Fibroblast of villous mesenchyme (primary cell): Measurements from ENCODE around the gene MAL. TPM values are rescaled to one million over a fixed set of nuclear protein-coding genes. Genes with fewer than 3 reads are reported as not detected.
"Not testable (repeated sequence)": the region's sequence is repeated elsewhere in the genome, so short reads cannot be mapped to it uniquely, and the experiment has no call there.

Source experiments
- DNase-seq: peaks from one replicate; pipeline ENCODE4 v3.0.0-alpha.2; 2010; ENCODE audit warnings: low read depth
- H3K4me3 ChIP-seq: 2 replicates; pipeline ENCODE4 v1.5.1; 2011; ENCODE audit warnings: low read depth, mild to moderate bottlenecking, low read length
- small RNA-seq: library from RNA; depleted of rRNA; stranded (forward); fragments of <200 nt; gene quantifications from one replicate; pipeline ENCODE3, GENCODE V24; 2012
- total RNA-seq: library from RNA; depleted of rRNA; stranded (reverse); fragments of >200 nt; gene quantifications from 2 replicates; pipeline ENCODE4 v1.2.3, GENCODE V29; 2012
- TF ChIP-seq, protein P1 (sequence below): IDR thresholded peaks from 2 replicates; pipeline ENCODE4 v1.5.1; 2012; ENCODE audit warnings: low read depth, mild to moderate bottlenecking, low read length; ENCODE audit not compliant: insufficient read depth

MAL gene
- total RNA-seq, 1 donor = not detected

DNA sequence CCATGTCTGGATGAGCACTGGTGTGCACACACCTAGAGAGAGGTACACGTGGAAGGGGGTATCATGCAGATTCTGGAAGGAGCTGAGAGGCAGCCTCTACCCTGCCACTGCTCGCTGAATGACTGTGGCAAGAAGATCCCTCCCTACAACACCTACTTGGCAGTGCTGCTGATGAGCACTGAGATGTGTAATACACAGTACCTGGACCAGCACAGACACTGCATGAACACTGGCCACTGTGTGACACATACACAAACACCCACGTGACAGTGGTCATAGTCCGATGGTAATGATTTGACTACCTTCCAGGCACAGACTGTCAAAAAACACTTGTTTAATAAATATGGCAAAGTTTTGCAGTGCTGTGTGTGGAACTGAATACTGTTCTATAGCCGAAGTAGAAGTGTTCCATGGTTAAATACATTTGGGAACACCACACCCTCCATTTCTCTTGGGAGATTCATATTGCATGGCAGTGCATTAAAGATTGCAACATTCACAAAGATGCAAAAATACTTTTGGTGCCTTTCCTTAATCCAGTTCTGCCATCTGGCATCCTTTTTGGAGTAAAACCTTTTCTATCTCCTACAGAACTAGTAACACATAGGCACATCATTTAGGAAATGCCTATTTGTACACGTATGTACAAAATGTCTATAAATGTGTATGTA is 66.5 kb downstream of the MAL start:
- TF ChIP-seq, protein P1, sequence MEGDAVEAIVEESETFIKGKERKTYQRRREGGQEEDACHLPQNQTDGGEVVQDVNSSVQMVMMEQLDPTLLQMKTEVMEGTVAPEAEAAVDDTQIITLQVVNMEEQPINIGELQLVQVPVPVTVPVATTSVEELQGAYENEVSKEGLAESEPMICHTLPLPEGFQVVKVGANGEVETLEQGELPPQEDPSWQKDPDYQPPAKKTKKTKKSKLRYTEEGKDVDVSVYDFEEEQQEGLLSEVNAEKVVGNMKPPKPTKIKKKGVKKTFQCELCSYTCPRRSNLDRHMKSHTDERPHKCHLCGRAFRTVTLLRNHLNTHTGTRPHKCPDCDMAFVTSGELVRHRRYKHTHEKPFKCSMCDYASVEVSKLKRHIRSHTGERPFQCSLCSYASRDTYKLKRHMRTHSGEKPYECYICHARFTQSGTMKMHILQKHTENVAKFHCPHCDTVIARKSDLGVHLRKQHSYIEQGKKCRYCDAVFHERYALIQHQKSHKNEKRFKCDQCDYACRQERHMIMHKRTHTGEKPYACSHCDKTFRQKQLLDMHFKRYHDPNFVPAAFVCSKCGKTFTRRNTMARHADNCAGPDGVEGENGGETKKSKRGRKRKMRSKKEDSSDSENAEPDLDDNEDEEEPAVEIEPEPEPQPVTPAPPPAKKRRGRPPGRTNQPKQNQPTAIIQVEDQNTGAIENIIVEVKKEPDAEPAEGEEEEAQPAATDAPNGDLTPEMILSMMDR = no peak
- no peak for DNase-seq
- H3K4me3 ChIP-seq = no peak overlapping the region

DNA sequence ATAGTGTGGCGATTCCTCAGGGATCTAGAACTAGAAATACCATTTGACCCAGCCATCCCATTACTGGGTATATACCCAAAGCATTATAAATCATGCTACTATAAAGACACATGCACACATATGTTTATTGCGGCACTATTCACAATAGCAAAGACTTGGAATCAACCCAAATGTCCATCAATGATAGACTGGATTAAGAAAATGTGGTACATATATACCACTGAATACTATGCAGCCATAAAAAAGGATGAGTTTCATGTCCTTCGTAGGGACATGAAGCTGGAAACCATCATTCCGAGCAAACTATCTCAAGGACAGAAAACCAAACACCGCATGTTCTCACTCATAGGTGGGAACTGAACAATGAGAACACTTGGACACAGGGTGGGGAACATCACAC is 72.8 kb downstream of the MAL start:
- not testable (repeated sequence) for H3K4me3 ChIP-seq

DNA sequence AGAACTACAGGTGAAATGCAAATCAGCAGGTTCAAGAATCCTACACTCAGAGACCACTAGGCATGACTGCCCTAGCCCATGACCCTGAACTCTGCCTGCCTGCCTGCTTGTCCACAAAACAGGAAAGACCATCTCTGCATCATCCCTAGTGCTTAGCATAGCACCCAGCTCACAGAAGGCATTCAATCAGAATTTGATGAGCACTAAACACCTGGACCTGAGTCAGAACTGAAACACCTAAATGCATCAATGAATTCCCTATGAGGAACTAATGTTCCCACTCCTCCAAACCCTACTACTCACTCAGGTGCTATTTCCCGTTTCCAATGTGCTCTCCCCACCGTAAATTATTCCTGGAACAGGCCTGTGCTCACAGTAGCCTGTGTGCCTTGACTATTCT is 74.4 kb downstream of the MAL start:
- DNase-seq = no peak
- H3K4me3 ChIP-seq = no peak overlapping the region
- TF ChIP-seq, protein P1 = no peak

More for the DNA sequence above, 72.8 kb downstream of the MAL start:
- not testable (repeated sequence) for DNase-seq

Small RNAs within 50 kb of the gene (small RNA-seq; reads per million reads assigned to genes)
- not detected for gene RN7SL575P

Other genes with a start within 250 kb of the MAL start
- not detected in 2 replicates for gene TEKT4, start 154.3 kb upstream of the MAL start, total RNA-seq
- 30.0 and 32.0 TPM in 2 replicates for gene MRPS5, start 96.1 kb downstream of the MAL start, total RNA-seq
- 10.8 and 12.6 TPM in 2 replicates for gene ZNF514, start 134.1 kb downstream of the MAL start, total RNA-seq
- 6.1 and 7.8 TPM in 2 replicates for gene ZNF2, start 140.1 kb downstream of the MAL start, total RNA-seq
- 4.2 and 5.6 TPM in 2 replicates for gene ZNF892, start 181.8 kb downstream of the MAL start, total RNA-seq
- gene PROM2, start 248.7 kb downstream of the MAL start, total RNA-seq = under 0.01 and 0.32 TPM in 2 replicates